ENCODE measurements around the gene SP9. TPM values are rescaled to one million over a fixed set of nuclear protein-coding genes. Genes with fewer than 3 reads are reported as not detected.

The SP9 gene
- total RNA-seq, 1 donor from 2014 or later, result 0.56 TPM

GRCh38 chr2:174338671-174339560 lies 4.2 kb downstream of the SP9 start:
- H3K36me3 Mint-ChIP-seq, result peaks cover 5% of the 10 kb centered on the region
- peaks cover 81% of the 10 kb centered on the region for H3K27me3 Mint-ChIP-seq
- H3K27ac Mint-ChIP-seq, result no peak overlapping the region
- no peak for DNase-seq (ENCODE audit: extremely low spot score, unreplicated experiment)
- H3K4me1 Mint-ChIP-seq (ENCODE audit: unreplicated experiment), result peaks cover 28% of the 10 kb centered on the region
- peak overlapping the region; percentile 68 for H3K4me3 Mint-ChIP-seq
- no peaks in the 10 kb centered on the region for H3K9me3 Mint-ChIP-seq
- no peak for TF ChIP-seq CTCF (conservative IDR thresholded peaks at IDR 0.05)

DNA sequence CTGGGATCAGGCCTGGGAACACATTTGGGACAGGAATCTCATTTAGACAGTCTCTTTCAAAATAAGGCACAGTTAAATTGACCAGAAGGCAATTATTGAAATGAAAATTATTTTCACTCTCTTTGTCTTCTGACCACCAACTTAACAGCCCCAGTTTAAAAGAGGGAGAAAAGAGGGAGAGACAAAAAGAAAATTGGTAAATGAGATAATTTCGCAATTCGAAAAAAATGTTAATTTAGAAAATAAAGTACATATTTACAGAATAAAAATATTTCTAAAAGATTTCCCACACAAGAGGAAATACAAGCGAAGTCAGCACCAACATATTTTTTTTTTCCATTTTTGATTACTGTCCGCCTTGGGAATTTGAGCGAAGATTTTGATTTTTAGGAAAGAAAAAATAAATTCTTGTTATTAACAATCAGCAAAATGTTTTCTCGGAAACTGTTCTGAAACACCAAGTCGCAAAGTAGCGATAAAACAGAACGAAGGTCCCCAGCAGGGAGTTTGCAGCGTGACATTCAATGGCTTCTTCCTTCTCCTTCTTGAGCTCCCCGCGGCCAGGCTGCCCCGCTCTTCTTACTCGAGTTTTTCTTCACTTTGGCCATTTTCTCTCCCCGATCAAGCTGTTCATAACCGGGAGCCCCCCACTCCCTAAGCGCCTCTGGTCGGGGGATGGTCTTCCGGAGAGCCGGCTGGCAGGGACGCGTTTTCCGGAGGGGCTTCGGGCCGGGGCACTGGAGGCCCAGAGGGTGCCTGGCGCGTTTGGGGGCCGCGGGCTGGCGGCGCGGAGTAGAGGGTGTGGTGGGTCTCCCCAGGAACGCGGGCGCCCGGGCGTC lies 5.0 kb downstream of the SP9 start:
- Mint-ChIP-seq H3K36me3 (peaks cover 5% of the 10 kb centered on the region), H3K4me1 (ENCODE audit: unreplicated experiment) (peaks cover 34% of the 10 kb centered on the region), H3K27me3 (peaks cover 82% of the 10 kb centered on the region), H3K9me3 (no peaks in the 10 kb centered on the region), H3K4me3 (peak overlapping the region; percentile 70), H3K27ac (no peak overlapping the region)
- DNase-seq (ENCODE audit: extremely low spot score, unreplicated experiment), result no peak
- TF ChIP-seq CTCF (conservative IDR thresholded peaks at IDR 0.05), result no peak

DNA sequence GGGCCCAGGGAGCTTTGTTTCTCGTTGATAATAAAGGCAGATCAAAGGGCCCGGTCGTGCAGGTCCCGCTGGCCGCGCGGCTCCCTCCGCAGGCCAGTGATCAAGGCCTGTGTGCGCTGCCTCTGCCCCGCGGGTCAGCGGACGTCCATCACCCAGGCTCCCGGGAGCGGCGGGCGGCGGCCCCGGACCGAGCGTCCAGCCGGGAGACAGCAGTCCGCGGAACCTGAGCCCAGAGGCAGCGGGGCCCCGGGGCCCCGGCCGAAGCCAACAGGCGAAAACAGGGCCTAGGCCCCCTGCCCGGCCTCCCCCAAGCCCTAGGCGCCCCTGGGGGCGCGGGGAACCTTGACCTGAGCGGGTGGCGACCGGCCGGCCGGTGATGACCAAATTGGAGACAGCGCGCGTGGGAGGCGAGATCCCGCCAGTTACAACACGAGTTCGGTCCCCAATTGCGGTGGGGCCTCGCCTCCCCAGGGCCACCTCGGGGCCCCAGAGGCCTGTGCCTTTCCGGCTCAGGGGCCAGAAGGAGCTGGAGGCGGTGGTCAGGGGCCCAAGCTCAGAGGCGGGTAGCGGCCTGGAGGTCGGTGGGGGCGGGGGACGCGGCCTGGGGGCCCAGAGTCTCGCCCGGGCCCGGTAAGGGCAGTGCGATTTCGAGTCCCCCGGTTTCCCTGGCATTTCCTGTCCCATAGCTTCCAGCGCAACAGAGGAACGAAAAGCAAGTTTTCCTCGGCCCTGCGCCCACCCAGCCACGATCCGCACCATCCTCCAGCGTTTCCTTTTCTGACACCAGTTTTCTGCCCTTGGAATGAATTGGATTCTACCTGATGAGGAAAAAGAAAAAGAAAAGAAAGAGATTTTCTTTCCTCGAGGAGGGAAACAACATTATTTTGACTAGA lies 5.9 kb downstream of the SP9 start:
- no peaks in the 10 kb centered on the region for H3K9me3 Mint-ChIP-seq
- TF ChIP-seq CTCF (conservative IDR thresholded peaks at IDR 0.05), result no peak
- DNase-seq (ENCODE audit: extremely low spot score, unreplicated experiment), result no peak
- H3K36me3 Mint-ChIP-seq, result peaks cover 8% of the 10 kb centered on the region
- peak overlapping the region; percentile 78 for H3K27ac Mint-ChIP-seq
- peak overlapping the region; percentile 87 for H3K4me3 Mint-ChIP-seq
- peaks cover 82% of the 10 kb centered on the region for H3K27me3 Mint-ChIP-seq
- H3K4me1 Mint-ChIP-seq (ENCODE audit: unreplicated experiment), result peaks cover 31% of the 10 kb centered on the region

DNA sequence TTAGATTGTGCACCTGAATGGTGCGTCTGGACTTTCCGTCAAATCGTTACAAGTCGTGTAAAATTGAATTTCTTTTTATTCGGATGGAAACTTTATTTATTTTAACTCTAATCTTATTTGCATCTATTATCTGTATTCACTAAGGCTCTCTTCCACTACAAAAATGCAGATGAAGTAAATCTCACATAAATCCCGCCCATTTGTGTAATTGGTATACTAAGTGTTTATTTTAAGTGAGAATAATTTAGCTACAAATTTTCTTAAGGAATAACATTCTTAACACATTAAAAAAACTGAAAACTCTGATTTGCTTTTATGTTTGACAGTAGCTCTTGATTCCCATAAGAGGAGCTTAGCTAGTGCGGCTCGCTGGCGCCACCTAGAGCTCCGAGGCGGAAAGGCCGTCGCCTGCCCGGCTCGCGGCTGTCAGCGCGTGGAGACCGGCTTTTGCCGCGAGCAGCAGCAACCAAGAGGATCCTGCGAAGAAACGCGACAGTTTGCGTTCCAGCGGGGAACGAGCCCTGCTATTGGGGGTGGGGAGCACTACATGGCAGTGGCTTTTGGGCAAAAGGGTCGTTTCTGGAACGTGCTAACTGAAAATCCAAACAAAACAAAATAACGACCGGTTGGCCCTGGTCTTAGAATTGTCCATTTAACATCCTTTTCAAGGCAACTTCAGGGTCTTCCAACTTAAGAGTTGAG lies 6.7 kb downstream of the SP9 start:
- H3K9me3 Mint-ChIP-seq, result no peaks in the 10 kb centered on the region
- TF ChIP-seq CTCF (conservative IDR thresholded peaks at IDR 0.05), result peak; percentile 99
- H3K36me3 Mint-ChIP-seq, result peaks cover 8% of the 10 kb centered on the region
- H3K27me3 Mint-ChIP-seq, result peaks cover 87% of the 10 kb centered on the region
- H3K4me1 Mint-ChIP-seq (ENCODE audit: unreplicated experiment), result peaks cover 31% of the 10 kb centered on the region
- H3K27ac Mint-ChIP-seq, result peak overlapping the region; percentile 78
- peak; percentile 92 for DNase-seq (ENCODE audit: extremely low spot score, unreplicated experiment)
- peak overlapping the region; percentile 87 for H3K4me3 Mint-ChIP-seq
